Hematopoietic multipotent progenitor cell (in vitro differentiated cells): Measurements from ENCODE around the gene NAIP. TPM values are rescaled to one million over a fixed set of nuclear protein-coding genes. Genes with fewer than 3 reads are reported as not detected.
"Not testable (repeated sequence)": the region's sequence is repeated elsewhere in the genome, so short reads cannot be mapped to it uniquely, and the experiment has no call there.

Experiments used
- DNase-seq, 3 donors: peaks; one replicate each; pipeline ENCODE4 v3.0.0-alpha.2; 2011 to 2015; ENCODE audit warnings: low read depth in 2 of 3, low spot score in 2 of 3
- total RNA-seq: library from RNA; depleted of rRNA; stranded (reverse); fragments of >200 nt; gene quantifications from one replicate; pipeline ENCODE4 v1.2.3, GENCODE V29; 2012

The NAIP gene
- total RNA-seq, 1 donor: 9.7 TPM

DNA sequence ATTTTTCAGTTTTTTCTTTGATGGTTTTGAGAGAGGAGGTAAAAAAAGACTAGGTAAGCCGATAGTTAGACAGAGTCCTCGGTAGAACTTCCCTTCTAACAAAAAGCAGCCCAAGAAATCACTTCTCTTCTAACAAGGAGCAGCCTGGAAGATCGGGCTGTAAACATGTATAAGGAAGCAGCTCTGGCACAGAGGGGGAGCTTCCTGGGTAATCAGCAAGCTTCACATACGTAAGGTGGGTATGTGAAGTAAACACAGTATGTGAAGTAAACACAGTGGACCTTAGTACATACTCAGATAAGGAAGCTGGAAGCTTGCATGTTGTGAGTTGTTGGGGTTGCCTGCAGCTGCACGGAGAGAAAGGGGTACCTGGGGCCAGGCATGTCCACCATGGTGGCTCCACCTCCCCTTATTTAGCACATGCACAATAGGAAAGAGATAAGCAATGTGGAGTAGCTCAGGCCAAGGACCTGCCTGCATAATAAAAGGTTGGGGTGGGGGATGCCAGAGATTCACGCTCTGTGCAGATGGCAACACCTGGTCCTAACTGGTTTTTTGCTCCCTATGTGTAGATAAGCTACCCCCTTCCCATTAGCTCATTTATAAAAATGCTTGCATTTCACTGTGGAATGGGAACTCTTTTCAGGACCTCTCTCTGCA lies 93.3 kb downstream of the NAIP start:
- not testable (repeated sequence) for DNase-seq

DNA sequence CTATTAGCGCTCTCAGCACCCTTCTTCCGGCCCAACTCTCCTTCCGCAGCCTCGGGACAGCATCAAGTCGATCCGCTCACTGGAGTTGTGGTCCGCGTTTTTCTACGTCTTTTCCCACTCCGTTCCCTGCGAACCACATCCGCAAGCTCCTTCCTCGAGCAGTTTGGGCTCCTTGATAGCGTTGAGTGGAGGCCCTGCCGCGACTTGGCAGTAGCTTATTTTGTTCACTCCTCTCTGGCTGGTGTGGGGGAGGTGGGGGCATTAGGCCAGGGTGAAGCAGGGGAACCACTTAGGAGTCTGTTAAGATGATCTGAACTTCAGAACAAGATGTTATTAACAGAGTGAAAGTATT lies 100.0 kb downstream of the NAIP start:
- DNase-seq: not testable (repeated sequence)

Other genes with a start within 250 kb of the NAIP start
- 6.7 TPM for gene SERF1A, start 124.7 kb downstream of the NAIP start, total RNA-seq
- 10.5 TPM for gene SMN1, start 100.3 kb downstream of the NAIP start, total RNA-seq
- gene GTF2H2, start 42.3 kb upstream of the NAIP start, total RNA-seq: 5.4 TPM